GM12874 (cell line): Measurements from ENCODE around the gene OCA2.

Experiments used
- TF ChIP-seq, protein P1 (sequence below): IDR thresholded peaks from 2 replicates; pipeline ENCODE4 v1.5.1; 2011; ENCODE audit warnings: low read depth, mild to moderate bottlenecking, control low read depth, low read length, moderate library complexity; ENCODE audit not compliant: insufficient read depth

OCA2 gene

DNA sequence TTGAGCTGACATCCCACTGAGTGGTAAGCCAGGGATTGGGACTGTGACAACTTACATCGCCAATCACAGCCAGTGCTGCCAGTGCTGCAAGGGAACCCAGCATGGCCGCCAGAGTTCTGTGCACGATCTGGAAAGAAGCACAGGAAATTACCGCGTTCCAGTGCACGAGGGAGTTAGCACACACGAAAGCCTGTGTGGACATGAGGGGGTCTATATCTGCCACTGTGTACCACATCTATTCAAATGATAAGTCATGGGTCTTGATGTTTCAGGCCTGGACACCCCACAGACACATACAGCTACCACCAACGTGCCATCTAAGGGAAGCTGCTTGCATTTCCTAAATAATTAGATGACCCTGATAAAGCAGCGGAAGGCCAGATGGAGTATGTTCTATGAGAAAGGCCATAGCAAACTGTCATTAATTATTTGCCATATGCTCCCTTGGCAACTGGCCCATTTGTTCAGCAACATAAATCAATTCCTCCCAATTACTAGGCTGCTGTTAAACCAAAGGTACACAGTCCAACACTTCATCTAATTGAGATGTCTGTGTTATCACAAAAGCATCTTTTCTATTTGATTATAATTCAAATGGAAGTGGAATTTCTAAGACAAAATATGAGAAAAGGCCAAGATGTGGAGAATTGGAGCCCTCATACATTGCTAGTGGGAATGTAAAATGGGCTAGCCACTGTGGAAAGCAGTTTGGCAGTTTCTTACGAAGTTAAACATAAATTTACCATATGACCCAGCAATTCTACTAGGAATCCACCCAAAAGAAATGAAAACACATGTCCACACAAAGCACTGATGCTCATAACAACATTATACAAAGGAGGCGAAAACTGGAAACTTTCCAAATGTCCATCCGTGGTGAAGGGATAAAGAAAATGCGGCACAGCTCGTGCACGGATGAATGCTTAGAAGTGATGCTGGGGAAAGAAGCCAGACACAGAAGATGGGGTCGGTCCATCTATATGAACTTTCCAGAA, 108.3 kb downstream of the OCA2 start:
- TF ChIP-seq, protein P1, sequence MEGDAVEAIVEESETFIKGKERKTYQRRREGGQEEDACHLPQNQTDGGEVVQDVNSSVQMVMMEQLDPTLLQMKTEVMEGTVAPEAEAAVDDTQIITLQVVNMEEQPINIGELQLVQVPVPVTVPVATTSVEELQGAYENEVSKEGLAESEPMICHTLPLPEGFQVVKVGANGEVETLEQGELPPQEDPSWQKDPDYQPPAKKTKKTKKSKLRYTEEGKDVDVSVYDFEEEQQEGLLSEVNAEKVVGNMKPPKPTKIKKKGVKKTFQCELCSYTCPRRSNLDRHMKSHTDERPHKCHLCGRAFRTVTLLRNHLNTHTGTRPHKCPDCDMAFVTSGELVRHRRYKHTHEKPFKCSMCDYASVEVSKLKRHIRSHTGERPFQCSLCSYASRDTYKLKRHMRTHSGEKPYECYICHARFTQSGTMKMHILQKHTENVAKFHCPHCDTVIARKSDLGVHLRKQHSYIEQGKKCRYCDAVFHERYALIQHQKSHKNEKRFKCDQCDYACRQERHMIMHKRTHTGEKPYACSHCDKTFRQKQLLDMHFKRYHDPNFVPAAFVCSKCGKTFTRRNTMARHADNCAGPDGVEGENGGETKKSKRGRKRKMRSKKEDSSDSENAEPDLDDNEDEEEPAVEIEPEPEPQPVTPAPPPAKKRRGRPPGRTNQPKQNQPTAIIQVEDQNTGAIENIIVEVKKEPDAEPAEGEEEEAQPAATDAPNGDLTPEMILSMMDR, result no peak

DNA sequence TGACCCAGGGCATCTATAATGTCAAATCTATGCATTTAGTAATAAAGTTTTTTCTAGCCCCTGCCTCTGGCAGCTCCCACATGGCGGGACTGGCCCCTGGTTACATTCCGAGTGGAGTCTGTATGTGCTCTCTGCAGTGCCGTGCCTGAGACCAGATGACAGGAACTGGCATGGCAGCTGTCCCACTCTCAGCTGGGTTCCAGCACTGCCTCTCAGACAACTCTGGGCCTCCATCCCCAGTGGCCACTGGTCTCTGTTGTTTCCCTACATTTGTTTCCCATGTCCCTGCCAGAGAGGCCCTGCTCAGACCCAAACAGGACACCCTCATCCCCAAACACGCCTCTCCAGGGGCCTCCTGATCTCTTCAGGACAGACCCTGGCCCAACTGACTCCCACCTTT, 109.3 kb downstream of the OCA2 start:
- TF ChIP-seq, protein P1, result no peak

DNA sequence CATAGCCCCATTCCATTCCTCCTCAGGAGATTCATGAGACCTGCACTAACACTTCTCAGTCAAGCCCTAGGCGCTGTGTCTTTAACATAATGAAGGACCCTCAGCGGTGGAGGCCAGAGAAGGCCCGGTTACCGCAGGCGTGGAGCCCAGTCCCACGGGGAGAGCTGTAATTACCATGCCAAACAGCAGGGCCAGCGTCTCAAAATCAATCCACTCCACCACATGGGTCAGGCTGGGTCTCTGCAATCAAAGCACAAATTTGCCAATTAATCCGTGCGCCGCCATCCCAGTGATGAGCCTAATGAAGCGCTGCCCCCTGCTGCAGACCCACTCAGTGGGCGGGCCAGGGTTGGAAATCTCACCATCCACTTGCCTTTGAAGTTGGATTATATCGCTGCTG, 109.7 kb downstream of the OCA2 start:
- TF ChIP-seq, protein P1, result no peak

DNA sequence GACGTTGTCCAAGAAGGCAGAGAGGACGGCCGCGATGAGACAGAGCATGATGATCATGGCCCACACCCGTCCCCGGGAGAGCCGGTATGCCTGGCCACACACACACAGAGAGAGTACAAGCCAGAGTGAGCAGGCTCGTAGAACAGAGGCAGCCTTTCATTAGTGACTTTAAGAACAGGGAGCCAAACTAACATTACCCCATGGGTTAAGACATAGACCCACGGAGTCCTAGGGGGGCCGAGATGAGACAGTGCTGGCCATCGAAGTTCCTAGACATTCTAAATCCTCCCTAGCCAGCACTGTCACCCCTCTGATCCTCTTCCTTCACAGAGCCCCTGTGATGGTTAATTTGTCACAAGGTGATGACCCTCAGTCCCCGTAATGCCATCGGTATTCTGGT, 114.0 kb downstream of the OCA2 start:
- TF ChIP-seq, protein P1, result no peak

DNA sequence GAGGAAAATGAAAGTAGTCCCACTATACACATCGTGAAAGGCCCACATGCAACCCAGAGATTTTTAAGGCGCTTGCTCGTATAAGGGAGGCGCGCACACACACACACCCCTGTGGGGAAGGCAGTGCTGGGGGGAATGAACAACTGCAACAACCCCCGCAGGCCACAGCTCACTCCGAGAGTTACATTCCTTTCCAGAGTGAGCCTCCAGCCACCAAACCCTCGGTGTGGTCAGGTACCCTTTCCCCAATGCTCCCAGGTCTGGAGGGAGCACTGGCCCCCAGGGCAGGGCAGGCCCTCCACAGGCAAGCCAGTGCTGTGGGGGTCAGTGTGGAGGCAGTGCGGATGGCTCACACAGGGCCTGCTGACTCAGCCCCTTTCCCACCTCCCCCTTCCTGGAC, 115.6 kb downstream of the OCA2 start:
- TF ChIP-seq, protein P1, result no peak

DNA sequence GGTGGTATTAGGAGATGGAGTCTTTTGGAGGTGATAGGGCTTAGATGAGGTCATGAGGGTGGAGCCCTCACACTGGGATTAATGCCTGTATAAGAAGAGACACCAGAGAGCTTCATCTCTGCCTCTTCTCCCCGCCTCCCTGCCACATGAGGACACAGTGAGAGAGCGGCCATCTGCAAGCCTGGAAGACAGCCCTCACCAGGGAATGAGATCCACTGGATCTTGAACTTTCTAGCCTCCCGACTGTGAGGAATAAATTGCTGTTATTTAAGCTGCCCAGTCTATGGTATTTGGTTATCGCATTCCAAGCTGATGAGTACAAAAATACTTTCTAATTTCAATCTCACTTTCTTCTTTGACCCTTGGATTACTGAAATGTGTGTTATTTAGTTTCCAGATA, 121.4 kb downstream of the OCA2 start:
- TF ChIP-seq, protein P1, result no peak

DNA sequence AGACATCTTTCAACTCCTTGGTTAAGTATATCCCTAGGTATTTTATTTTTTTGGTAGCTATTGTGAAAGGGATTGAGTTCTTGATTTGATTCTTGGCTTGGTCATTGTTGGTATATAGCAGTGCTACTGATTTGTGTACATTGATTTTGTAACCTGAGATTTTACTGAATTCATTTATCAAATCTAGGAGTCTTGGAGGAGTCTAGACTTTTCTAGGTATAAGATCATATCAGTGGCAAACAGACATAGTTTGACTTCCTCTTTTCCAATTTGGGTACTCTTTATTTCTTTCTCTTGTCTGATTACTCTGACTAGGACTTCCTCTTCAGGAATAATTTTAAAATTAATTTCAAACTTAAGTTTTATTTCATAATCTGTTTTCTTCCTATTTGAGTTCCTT, 125.2 kb downstream of the OCA2 start:
- TF ChIP-seq, protein P1, result no peak
